Thyroid gland (tissue), 4 donors: Measurements from ENCODE around the gene RPUSD1.
A peak's percentile ranks its signal among the peaks of the same experiment; 100 is the strongest.

Experiments used
- CTCF ChIP-seq, 6 experiments: fragments of 200-600 bp in 3 of 6; fragments of 450-650 bp in 3 of 6; sonication (generic) in 3 of 6; IDR thresholded peaks; one replicate each; pipeline ENCODE4 v1.5.1; 2016 to 2019; ENCODE audit warnings: antibody characterized with exemption in 6 of 6, mild to moderate bottlenecking in 2 of 6, inconsistent platforms in 1 of 6, moderate library complexity in 1 of 6
- POLR2A ChIP-seq, 2 donors: fragments of 450-650 bp; IDR thresholded peaks; one replicate each; pipeline ENCODE4 v1.6.1; 2017; ENCODE audit warnings: antibody characterized with exemption in 2 of 2, mild to moderate bottlenecking in 2 of 2, moderate library complexity in 1 of 2

- TF ChIP-seq CTCF (IDR thresholded peaks at IDR 0.05) (peak in 5 of 6 experiments; percentile 15 to 66 (median 34)), POLR2A (IDR thresholded peaks at IDR 0.05) (no peak)
These were observed 25.2 kb upstream of the RPUSD1 start for GRCh38 chr16:813204-813915.
